ENCODE results near the gene STOX1.

GRCh38 chr10:68804692-68805091 lies 22.6 kb upstream of the STOX1 start:
- TF ChIP-seq, protein P1, sequence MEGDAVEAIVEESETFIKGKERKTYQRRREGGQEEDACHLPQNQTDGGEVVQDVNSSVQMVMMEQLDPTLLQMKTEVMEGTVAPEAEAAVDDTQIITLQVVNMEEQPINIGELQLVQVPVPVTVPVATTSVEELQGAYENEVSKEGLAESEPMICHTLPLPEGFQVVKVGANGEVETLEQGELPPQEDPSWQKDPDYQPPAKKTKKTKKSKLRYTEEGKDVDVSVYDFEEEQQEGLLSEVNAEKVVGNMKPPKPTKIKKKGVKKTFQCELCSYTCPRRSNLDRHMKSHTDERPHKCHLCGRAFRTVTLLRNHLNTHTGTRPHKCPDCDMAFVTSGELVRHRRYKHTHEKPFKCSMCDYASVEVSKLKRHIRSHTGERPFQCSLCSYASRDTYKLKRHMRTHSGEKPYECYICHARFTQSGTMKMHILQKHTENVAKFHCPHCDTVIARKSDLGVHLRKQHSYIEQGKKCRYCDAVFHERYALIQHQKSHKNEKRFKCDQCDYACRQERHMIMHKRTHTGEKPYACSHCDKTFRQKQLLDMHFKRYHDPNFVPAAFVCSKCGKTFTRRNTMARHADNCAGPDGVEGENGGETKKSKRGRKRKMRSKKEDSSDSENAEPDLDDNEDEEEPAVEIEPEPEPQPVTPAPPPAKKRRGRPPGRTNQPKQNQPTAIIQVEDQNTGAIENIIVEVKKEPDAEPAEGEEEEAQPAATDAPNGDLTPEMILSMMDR (IDR thresholded peaks at IDR 0.05): no peak
- TF ChIP-seq, protein P2, sequence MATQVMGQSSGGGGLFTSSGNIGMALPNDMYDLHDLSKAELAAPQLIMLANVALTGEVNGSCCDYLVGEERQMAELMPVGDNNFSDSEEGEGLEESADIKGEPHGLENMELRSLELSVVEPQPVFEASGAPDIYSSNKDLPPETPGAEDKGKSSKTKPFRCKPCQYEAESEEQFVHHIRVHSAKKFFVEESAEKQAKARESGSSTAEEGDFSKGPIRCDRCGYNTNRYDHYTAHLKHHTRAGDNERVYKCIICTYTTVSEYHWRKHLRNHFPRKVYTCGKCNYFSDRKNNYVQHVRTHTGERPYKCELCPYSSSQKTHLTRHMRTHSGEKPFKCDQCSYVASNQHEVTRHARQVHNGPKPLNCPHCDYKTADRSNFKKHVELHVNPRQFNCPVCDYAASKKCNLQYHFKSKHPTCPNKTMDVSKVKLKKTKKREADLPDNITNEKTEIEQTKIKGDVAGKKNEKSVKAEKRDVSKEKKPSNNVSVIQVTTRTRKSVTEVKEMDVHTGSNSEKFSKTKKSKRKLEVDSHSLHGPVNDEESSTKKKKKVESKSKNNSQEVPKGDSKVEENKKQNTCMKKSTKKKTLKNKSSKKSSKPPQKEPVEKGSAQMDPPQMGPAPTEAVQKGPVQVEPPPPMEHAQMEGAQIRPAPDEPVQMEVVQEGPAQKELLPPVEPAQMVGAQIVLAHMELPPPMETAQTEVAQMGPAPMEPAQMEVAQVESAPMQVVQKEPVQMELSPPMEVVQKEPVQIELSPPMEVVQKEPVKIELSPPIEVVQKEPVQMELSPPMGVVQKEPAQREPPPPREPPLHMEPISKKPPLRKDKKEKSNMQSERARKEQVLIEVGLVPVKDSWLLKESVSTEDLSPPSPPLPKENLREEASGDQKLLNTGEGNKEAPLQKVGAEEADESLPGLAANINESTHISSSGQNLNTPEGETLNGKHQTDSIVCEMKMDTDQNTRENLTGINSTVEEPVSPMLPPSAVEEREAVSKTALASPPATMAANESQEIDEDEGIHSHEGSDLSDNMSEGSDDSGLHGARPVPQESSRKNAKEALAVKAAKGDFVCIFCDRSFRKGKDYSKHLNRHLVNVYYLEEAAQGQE (IDR thresholded peaks at IDR 0.05; ENCODE audit: insufficient read depth in 1 of 2, low read depth in 2 of 2, low read length in 1 of 2): no peak
- TF ChIP-seq POLR2AphosphoS5 (IDR thresholded peaks at IDR 0.05; ENCODE audit: low read depth, low read length): no peak
